ENCODE results near the gene OR6N2.

The OR6N2 gene

DNA sequence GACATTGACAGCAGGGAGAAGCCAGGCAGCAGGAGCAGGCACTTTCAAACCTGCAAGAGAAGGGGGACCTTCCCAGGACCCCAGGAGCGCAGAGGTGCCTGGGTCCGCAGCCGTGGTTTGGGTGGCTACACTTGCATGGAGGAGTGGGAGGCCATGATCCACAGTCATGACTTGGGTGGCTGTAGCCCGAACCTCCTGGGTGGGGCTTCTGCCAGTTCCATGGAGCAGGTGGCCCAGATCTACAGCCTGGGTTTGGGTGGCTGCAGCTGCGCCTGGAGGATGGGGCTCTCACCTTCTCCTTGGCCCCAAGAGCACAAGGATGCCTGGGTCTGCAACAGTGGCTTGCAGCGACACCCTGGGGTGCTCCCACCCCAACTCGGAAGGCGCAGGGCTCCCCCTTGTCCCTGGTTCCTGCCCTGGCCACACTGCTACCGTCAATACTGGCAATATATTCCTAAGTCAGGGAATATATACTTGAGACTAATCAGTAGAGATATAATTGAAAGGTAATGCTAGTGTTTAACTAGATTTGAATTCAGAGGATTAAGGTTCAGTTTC lies 28.8 kb downstream of the OR6N2 start:
- no peak for DNase-seq

- no peak for DNase-seq
These were observed 45.2 kb downstream of the OR6N2 start for GRCh38 chr1:158735848-158736247.

GRCh38 chr1:158732524-158732923 lies 48.5 kb downstream of the OR6N2 start:
- DNase-seq = no peak

DNA sequence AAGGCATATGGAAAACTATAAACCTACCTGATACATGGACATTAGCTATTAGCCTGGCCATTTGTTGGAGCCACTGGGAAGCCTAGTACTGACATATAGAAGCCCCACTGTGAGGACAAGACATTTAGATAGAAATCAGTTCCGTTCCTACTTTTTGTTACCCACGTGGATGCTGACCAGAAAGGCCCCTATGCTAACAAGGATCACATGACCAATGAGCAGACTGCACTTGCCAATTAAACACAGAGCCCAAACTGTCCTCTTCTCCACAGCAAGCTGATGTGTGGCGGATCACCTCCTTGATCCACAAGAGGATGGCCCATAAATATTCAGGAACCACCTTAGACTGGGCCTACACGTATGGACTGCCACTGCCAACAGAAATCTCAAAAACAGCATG lies 49.3 kb downstream of the OR6N2 start:
- no peak for DNase-seq

DNA sequence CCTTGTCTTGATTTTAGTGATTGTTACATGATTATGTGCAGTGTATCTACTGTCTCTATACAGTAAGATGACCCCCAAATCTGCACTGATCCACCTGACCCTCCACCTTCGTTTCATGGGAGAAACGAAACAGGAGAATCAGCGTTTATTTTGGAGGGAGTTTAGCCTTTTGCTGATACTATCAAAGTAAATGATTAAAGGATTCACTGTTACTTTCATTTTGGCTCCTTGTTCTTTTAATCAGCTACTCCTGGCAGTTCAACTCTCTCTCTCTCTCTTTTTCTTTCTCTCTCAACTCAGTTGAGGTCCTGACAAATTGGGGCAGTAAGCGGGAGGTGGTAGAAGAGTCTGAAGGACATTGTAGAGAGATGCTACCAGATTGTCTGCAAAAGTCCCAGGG lies 50.6 kb downstream of the OR6N2 start:
- no peak for DNase-seq

- no peak for DNase-seq
These were observed 52.3 kb downstream of the OR6N2 start for GRCh38 chr1:158728510-158729225.

GRCh38 chr1:158724442-158724841 lies 56.6 kb downstream of the OR6N2 start:
- no peak for DNase-seq
